ENCODE results near the gene TMEM231.

Gene TMEM231

GRCh38 chr16:75578725-75579124, 22.7 kb upstream of the TMEM231 start:
- no peak for TF ChIP-seq CTCF (IDR thresholded peaks at IDR 0.05)
- Mint-ChIP-seq H3K36me3 (ENCODE audit: low read depth) (peaks cover 59% of the 10 kb centered on the region), H3K27me3 (ENCODE audit: low read depth, poor library complexity) (no peaks in the 10 kb centered on the region), H3K27ac (no peak overlapping the region), H3K4me1 (no peaks in the 10 kb centered on the region), H3K4me3 (no peak overlapping the region), H3K9me3 (no peaks in the 10 kb centered on the region)
- DNase-seq = no peak

- H3K27ac Mint-ChIP-seq = no peak overlapping the region
- no peak overlapping the region for H3K4me3 Mint-ChIP-seq
- H3K9me3 Mint-ChIP-seq = no peaks in the 10 kb centered on the region
- H3K36me3 Mint-ChIP-seq (ENCODE audit: low read depth) = peaks cover 64% of the 10 kb centered on the region
- TF ChIP-seq CTCF (IDR thresholded peaks at IDR 0.05) = no peak
- no peaks in the 10 kb centered on the region for H3K27me3 Mint-ChIP-seq (ENCODE audit: low read depth, poor library complexity)
- no peaks in the 10 kb centered on the region for H3K4me1 Mint-ChIP-seq
- DNase-seq = no peak
Measured at GRCh38 chr16:75578212-75578611, 22.2 kb upstream of the TMEM231 start.

GRCh38 chr16:75576384-75576811, 20.3 kb upstream of the TMEM231 start:
- no peak for TF ChIP-seq CTCF (IDR thresholded peaks at IDR 0.05)
- no peaks in the 10 kb centered on the region for H3K4me1 Mint-ChIP-seq
- peaks cover 74% of the 10 kb centered on the region for H3K36me3 Mint-ChIP-seq (ENCODE audit: low read depth)

DNA sequence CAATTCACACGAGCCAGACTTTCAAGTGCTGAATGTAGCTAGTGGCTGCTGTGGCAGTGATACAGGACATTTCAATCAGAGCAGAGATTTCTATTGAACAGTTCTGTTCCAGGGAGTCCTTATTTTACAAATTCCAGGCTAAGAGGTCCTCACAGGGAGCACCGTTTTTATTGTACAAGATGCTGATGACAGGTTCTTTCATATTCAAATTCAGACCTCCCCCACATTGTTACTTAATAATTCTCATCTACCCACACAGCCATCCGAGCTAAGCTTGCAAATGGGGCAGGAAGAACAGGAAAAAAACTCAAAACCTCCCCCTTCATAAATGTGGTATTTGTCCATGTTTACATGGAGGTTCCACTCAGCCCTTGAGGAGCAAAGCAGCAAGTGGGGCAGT, 19.9 kb upstream of the TMEM231 start:
- no peak for DNase-seq
- H3K9me3 Mint-ChIP-seq = no peaks in the 10 kb centered on the region
- TF ChIP-seq CTCF (IDR thresholded peaks at IDR 0.05) = no peak
- H3K27me3 Mint-ChIP-seq (ENCODE audit: low read depth, poor library complexity) = no peaks in the 10 kb centered on the region
- H3K27ac Mint-ChIP-seq = peak overlapping the region; percentile 31
- H3K4me3 Mint-ChIP-seq = no peak overlapping the region
- no peaks in the 10 kb centered on the region for H3K4me1 Mint-ChIP-seq
- H3K36me3 Mint-ChIP-seq (ENCODE audit: low read depth) = peaks cover 74% of the 10 kb centered on the region

More at GRCh38 chr16:75576384-75576811, 20.3 kb upstream of the TMEM231 start:
- no peaks in the 10 kb centered on the region for H3K9me3 Mint-ChIP-seq
- DNase-seq = no peak
- no peak overlapping the region for H3K4me3 Mint-ChIP-seq
- no peaks in the 10 kb centered on the region for H3K27me3 Mint-ChIP-seq (ENCODE audit: low read depth, poor library complexity)
- peak overlapping the region; percentile 31 for H3K27ac Mint-ChIP-seq

GRCh38 chr16:75573955-75574354, 17.9 kb upstream of the TMEM231 start:
- Mint-ChIP-seq H3K4me1 (peaks cover 6% of the 10 kb centered on the region), H3K27ac (peak overlapping the region; percentile 81), H3K4me3 (no peak overlapping the region), H3K36me3 (ENCODE audit: low read depth) (peaks cover 79% of the 10 kb centered on the region), H3K9me3 (no peaks in the 10 kb centered on the region), H3K27me3 (ENCODE audit: low read depth, poor library complexity) (peaks cover 2% of the 10 kb centered on the region)
- TF ChIP-seq CTCF (IDR thresholded peaks at IDR 0.05) = no peak
- DNase-seq = no peak

DNA sequence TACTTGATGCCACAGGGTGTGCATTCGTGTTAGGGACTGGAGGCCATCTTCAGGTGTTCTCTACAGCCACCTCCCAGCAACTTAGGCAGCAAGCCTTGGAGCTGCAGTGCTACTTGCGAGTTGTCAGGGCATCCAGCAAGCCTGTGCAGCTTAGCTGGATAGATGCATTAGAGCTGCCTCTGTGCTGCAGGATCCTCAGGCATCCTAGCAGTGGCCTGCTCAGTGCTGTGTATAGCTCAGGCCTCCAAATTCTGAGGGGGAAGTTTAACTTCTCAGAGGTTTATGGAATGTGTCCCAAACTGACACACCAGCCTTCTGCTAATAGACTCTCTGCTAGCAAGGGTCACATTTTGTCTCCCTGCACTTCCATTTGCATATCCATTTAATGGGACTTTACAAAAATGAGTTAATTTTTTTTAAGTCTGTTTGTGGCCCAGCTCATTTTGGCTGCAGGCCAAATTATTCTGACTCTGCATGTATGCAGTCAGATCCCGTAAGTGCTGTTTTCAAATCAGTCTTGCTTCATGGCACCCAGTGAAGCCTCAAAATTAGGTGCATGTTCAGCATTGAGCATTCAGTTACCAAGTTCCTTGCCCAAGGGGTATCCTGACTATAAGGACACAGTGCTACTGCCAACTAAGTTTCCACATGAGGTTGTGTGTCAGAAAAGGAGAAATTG, 17.0 kb upstream of the TMEM231 start:
- no peak overlapping the region for H3K4me3 Mint-ChIP-seq

More for the DNA sequence above, 17.0 kb upstream of the TMEM231 start:
- no peaks in the 10 kb centered on the region for H3K9me3 Mint-ChIP-seq
- H3K36me3 Mint-ChIP-seq (ENCODE audit: low read depth) = peaks cover 72% of the 10 kb centered on the region
- peak overlapping the region; percentile 22 for H3K27ac Mint-ChIP-seq
- peaks cover 2% of the 10 kb centered on the region for H3K27me3 Mint-ChIP-seq (ENCODE audit: low read depth, poor library complexity)
- H3K4me1 Mint-ChIP-seq = peaks cover 11% of the 10 kb centered on the region
- no peak for DNase-seq
- no peak for TF ChIP-seq CTCF (IDR thresholded peaks at IDR 0.05)

Data from nephron progenitor cell (in vitro differentiated cells).